PFSK-1 (cell line): ENCODE results near the gene CTBP1.

Experiments used
- POLR2AphosphoS5 ChIP-seq: IDR thresholded peaks from 2 replicates; pipeline ENCODE4 v1.6.1; 2012; ENCODE audit warnings: low read depth, mild to moderate bottlenecking, control low read depth, low read length, moderate library complexity
- SIN3A ChIP-seq: IDR thresholded peaks from 2 replicates; pipeline ENCODE4 v1.6.1; 2012; ENCODE audit warnings: mild to moderate bottlenecking, low read length, moderate library complexity, borderline replicate concordance; ENCODE audit not compliant: insufficient read depth
- TAF1 ChIP-seq: IDR thresholded peaks from 2 replicates; pipeline ENCODE4 v1.6.1; 2012; ENCODE audit warnings: low read length, control low read depth, borderline replicate concordance; ENCODE audit not compliant: insufficient read depth
- TF ChIP-seq, protein P1 (sequence below), 2 experiments: IDR thresholded peaks; 2 replicates each; pipeline versions ENCODE4 v1.6.1 to v1.8.0; 2011 to 2012; ENCODE audit warnings: low read depth in 2 of 2, low read length in 2 of 2, control low read depth in 1 of 2, inconsistent platforms in 1 of 2, mild to moderate bottlenecking in 1 of 2, moderate library complexity in 1 of 2; ENCODE audit not compliant: insufficient read depth in 1 of 2

- no peak for TF ChIP-seq POLR2AphosphoS5
- TF ChIP-seq SIN3A = no peak
- TF ChIP-seq, protein P1, sequence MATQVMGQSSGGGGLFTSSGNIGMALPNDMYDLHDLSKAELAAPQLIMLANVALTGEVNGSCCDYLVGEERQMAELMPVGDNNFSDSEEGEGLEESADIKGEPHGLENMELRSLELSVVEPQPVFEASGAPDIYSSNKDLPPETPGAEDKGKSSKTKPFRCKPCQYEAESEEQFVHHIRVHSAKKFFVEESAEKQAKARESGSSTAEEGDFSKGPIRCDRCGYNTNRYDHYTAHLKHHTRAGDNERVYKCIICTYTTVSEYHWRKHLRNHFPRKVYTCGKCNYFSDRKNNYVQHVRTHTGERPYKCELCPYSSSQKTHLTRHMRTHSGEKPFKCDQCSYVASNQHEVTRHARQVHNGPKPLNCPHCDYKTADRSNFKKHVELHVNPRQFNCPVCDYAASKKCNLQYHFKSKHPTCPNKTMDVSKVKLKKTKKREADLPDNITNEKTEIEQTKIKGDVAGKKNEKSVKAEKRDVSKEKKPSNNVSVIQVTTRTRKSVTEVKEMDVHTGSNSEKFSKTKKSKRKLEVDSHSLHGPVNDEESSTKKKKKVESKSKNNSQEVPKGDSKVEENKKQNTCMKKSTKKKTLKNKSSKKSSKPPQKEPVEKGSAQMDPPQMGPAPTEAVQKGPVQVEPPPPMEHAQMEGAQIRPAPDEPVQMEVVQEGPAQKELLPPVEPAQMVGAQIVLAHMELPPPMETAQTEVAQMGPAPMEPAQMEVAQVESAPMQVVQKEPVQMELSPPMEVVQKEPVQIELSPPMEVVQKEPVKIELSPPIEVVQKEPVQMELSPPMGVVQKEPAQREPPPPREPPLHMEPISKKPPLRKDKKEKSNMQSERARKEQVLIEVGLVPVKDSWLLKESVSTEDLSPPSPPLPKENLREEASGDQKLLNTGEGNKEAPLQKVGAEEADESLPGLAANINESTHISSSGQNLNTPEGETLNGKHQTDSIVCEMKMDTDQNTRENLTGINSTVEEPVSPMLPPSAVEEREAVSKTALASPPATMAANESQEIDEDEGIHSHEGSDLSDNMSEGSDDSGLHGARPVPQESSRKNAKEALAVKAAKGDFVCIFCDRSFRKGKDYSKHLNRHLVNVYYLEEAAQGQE (IDR thresholded peaks at IDR 0.05; ENCODE audit: insufficient read depth in 1 of 2, low read depth in 2 of 2, low read length in 2 of 2) = no peak
- no peak for TF ChIP-seq TAF1
Measured at GRCh38 chr4:1255151-1255550, 6.2 kb upstream of the CTBP1 start.
